ENCODE measurements around the gene FBXW7.
A peak's percentile ranks its signal among the peaks of the same experiment; 100 is the strongest.
"Not testable (repeated sequence)": the region's sequence is repeated elsewhere in the genome, so short reads cannot be mapped to it uniquely, and the experiment has no call there.

FBXW7 gene, protein sequence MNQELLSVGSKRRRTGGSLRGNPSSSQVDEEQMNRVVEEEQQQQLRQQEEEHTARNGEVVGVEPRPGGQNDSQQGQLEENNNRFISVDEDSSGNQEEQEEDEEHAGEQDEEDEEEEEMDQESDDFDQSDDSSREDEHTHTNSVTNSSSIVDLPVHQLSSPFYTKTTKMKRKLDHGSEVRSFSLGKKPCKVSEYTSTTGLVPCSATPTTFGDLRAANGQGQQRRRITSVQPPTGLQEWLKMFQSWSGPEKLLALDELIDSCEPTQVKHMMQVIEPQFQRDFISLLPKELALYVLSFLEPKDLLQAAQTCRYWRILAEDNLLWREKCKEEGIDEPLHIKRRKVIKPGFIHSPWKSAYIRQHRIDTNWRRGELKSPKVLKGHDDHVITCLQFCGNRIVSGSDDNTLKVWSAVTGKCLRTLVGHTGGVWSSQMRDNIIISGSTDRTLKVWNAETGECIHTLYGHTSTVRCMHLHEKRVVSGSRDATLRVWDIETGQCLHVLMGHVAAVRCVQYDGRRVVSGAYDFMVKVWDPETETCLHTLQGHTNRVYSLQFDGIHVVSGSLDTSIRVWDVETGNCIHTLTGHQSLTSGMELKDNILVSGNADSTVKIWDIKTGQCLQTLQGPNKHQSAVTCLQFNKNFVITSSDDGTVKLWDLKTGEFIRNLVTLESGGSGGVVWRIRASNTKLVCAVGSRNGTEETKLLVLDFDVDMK

DNA sequence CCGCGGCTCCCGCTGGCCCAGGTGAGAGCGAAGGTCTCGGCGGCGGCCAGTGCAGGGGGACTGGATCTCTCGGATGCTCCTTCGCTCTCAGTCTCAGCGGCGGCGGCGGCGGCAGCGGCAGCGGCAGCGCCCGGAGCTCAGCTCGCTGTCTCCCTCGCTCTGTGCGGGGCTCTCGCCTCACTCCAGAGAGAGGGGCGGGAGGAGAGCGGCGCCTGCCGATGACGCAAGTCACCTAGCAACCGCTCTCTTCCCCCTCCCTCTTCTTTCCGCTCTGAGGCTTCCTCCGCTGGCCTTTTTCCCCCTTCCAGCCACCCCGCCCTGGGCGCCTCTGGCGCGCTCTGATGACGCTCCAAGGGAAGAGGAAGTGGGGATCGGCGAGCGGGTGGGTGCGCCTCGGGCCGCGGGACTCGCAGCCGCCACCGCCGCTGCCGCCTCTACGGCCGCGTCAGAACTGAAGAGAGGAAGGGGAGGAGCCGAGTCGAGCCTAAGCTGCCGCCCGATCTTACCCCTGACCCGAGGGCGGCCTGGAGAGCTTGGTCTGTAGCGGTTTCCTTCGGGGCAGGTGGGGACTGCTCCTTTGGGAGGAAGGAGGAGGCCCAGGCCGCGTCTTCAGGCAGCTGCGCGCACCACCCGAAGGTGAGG lies at the start of gene FBXW7:
Gene FBXW7 (minus strand): TSS at position 190 of the 642 bp plus-strand sequence. CDS start 124,289 bp downstream, outside the sequence.
- DNase-seq: peak; percentile 97

DNA sequence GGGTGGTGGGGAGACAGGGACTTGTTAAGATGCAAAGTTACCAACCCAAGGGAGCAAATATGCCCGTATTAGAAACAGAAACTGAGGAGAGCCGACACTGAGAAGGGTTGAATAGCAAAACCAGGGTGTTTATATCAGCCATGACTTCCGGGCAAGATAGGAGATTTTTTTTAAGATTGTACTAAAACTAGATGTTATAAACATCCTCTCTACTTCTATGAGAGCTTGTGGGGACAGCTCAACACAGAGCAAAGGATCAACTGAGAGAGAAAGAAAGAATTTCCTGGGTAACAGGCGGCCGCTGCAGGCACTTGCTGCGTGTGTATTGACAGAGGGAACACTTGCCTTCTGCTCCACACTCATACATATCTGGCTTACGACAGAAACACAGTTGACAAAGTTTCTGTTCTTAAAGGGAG lies 49.1 kb upstream of the FBXW7 start:
- DNase-seq: no peak

- no peak for DNase-seq
Observed at GRCh38 chr4:152581536-152582160, 45.8 kb upstream of the FBXW7 start.

DNA sequence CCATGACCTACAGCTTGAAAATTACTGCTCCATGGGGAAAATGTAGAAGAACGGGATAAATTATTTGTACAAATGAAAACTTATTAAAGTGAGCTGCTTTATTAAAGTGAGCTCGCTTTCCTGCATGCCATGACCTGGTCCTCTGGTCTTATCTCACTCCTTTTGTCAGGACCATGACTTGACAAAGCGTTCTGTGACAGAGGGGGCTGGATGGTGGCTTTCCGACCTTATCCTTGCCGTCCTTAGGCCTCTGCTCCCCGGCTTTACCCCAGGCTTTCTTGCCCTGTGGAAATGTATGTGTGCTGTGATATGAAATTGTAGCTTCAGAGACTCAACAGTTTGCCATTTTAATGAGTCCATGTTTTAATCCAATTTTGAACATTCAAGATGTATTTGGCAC lies 44.0 kb upstream of the FBXW7 start:
- no peak for DNase-seq

DNA sequence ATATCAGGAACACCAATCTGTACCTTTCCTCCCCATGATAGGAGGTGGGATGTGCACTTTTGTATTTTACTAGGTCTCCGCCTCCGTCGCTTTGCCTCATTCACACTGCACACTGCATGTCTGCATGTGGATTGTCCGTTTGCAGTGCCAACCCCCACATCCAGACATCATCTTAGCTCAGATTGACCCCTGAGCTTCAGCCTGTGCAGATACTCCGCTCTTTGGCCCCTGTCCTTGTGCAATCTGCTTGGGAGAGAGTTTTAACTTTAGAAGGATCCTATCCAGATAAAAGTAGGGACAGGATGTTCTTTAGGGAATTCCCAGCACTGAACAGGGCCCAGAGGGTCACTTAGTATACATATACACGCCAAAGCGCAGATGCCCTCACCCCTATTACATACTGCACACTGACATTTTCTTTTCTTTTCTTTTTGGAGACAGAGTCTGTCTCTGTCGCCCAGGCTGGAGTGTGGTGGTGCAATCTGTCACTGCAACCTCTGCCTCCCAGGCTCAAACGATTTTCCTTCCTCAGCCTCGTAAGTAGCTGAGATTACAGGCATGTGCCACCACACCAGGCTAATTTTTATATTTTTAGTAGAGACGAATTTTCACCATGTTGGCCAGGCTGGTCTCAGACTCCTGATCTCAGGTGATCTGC lies 43.3 kb upstream of the FBXW7 start:
- DNase-seq: no peak

GRCh38 chr4:152578670-152579069 lies 42.8 kb upstream of the FBXW7 start:
- DNase-seq: no peak

DNA sequence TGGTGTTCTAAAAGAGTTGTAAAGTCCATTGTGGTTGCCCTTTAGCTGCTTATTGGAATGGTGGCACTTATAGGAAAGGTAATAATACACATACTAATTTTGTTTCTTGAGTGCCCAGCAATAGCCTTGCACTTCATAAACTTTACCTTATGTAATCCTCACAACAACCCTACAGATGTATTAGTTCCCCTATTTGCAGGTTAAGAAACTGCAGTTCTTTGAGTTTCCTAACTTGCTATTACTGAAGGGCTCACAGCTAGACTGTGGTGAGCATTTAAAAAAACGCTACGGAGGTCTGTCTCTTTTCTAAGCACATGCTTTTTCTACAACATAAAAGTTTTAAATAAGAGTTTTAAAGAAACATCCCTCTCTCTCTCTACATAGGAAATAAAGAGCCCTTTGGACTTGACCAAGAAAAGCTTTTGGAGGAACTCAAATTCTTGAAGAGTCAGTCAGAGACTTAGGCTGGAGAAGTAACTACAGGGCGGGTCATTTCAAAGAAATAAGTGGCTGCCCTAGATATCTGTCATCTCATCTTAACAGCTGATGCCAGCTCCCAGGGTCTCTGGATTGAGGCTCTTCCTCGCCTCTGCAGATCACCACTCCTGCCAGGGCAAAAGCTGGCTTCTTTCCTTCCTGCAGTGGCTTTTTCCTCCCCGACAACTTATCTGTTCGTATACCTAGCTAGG lies 42.0 kb upstream of the FBXW7 start:
- DNase-seq: no peak

DNA sequence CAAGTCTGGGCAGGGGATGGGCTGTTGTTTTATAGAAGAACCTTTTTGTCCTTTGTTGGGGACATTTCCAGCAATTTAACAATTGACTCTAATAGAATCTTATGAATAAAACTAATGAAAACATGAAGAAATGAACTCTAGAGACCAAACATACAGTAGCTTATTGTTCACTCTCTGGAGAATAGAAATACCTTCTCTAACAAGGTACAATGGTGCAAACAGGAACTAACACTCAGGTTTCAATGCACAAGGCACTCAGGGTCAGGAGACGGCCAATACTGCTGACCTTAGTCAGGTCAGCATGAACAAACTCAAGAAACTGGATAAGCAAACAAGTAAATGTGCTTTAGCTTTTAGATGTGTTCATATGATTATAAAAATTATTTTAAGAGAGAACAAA lies 39.6 kb upstream of the FBXW7 start:
- no peak for DNase-seq

- DNase-seq: no peak
Observed at GRCh38 chr4:152573861-152574260, 38.0 kb upstream of the FBXW7 start.

- no peak for DNase-seq
Observed at GRCh38 chr4:152572417-152573086, 36.7 kb upstream of the FBXW7 start.

DNA sequence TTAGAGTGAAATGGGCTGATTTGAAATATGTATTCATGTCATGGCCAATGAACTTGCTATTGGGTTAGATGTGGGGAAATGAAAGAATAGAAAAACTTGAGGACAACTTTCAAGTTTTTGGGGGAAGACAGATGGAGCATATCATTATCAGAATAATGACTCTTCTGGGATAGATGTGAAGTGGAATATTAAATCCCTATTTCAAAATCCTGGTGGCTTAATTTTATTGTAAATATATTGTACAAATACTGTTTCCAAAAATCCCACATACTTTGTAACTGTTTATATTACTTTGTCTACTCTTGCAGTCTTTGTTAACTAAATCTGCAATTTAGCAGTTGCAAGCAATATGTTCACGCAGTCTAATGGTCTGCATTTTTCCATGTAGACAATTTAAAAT lies 35.9 kb upstream of the FBXW7 start:
- DNase-seq: no peak

GRCh38 chr4:152571296-152571695 lies 35.4 kb upstream of the FBXW7 start:
- no peak for DNase-seq

DNA sequence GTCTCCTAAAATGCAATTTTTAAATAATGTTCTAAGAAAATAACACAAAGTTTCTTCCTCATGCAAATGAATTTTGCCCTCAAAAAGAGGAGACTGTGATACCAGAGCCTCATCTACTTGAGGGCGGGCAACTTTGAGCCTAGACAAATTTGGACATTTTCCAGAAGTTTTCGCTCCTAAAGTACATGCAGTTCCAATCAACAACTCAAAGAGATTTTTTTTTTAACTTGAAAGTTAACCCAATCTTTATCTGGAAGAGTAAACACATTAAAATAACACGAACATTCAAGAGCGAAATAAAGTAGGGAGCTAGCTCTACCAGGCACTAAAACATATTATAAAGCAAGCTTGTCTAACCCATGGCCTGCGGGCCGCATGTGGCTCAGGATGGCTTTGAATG lies 29.4 kb upstream of the FBXW7 start:
- no peak for DNase-seq

DNA sequence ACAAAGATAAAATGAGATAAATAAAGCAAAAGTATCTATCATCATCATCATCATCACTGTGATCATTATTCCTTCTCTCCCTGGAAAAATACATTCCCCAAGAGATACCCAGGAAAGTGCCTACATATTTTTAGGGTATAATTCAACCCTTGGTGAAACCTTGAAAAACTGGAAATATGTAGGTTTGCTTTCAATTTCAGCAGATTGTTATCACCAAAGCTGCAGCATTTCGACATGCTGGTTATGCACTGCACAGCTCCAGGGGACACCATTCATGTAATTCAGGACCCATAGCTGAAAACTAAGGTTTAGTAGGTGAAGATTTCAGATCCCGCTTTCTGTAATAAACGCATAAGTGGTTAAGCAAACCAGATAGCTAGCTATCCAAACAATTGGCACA lies 28.4 kb upstream of the FBXW7 start:
- DNase-seq: no peak

GRCh38 chr4:152563209-152563608 lies 27.3 kb upstream of the FBXW7 start:
- DNase-seq: no peak

DNA sequence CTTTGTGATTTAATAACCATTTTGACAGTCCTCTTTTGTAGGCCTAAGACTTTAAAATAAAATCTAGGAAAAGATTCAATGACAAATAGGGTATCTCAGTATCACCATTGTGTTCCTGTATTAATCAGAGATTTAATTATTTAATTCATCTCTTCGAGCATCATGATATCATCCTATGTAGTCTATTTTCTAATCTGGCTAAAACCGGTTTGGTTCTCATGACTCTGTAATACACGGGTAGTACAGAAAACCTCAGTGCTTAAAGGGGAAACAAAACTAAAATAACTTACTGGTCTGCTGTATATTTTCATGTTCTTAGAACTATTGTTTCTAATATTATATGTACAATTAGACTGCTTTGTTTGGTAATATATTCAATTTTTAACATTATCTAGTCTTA lies 23.7 kb upstream of the FBXW7 start:
- DNase-seq: no peak

GRCh38 chr4:152558396-152558795 lies 22.5 kb upstream of the FBXW7 start:
- DNase-seq: no peak

DNA sequence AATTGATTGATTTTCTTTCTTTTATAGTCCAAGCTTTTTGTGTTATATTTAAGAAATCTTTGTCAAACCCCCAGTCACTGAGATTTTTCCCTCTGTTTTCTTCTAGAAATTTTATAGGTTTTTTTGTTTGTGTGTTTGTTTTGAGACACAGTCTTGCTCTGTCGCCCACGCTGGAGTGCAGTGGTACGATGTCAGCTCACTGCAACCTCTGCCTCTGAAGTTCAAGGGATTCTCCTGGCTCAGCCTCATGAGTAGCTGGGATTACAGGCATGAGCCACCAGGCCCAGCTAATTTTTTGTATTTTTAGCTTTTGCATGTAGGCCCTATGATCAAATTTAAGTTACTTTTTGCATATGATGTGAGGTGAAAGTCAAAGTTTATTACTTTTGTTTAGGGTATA lies 20.9 kb upstream of the FBXW7 start:
- DNase-seq: no peak

- DNase-seq: no peak
Observed at GRCh38 chr4:152556283-152556682, 20.4 kb upstream of the FBXW7 start.

GRCh38 chr4:152554742-152555141 lies 18.9 kb upstream of the FBXW7 start:
- no peak for DNase-seq

DNA sequence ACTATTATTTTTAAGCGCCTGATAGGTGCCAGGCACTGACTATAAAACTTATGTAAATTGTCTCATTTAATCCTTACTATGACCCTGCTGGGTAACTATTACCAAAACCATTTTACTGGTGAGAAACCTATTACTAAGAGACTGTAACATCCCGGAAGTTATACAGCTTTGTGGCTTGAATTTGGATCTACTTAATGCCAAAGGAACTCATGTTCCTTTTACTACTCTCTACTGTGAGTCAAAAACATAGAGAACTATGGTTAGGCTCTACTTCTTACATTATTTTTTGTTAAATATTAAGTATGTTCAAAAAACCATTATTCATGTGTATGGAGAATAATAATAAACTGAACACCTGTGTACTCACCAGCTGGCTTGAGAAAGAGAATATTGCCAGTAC lies 14.8 kb upstream of the FBXW7 start:
- DNase-seq: not testable (repeated sequence)

DNA sequence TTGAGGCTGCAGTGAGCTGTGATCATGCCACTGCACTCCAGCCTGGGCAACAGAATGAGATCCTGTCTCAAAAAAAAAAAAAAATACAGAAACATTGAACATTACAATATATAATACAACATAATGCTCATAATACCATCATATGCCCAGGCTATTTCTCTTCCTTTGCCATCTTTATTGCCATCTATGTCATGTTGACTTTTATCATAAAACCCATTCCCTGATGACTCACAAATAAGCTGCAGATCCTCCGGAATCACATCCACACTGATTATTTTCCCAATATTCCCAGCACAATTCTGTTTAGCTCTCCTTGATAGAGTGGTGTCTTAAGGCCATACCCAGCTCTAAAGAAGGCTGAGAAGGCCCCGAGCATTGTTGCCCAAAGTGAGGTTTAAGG lies 9.2 kb upstream of the FBXW7 start:
- no peak for DNase-seq
